ENCODE measurements around the gene VEPH1.

DNA sequence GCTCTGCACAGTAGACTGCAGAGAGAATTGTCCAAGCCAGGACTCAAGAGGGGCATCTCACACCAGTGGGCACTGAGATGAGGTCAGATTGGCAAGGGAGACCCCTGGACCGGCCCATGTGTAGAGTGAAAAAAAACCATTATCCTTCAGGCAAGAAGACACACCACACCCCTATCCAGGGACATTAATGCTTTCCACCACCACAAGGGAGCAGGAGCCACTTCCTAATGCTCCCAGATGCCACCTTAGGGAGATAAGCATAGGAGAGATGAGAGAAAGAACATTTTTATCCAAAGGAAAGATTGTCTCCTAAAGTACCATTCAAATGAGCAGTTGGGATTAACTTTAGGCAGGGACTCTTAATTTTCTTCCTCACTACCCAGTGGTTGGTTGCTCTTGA is 176.2 kb downstream of the VEPH1 start:
- TF ChIP-seq, protein P1, sequence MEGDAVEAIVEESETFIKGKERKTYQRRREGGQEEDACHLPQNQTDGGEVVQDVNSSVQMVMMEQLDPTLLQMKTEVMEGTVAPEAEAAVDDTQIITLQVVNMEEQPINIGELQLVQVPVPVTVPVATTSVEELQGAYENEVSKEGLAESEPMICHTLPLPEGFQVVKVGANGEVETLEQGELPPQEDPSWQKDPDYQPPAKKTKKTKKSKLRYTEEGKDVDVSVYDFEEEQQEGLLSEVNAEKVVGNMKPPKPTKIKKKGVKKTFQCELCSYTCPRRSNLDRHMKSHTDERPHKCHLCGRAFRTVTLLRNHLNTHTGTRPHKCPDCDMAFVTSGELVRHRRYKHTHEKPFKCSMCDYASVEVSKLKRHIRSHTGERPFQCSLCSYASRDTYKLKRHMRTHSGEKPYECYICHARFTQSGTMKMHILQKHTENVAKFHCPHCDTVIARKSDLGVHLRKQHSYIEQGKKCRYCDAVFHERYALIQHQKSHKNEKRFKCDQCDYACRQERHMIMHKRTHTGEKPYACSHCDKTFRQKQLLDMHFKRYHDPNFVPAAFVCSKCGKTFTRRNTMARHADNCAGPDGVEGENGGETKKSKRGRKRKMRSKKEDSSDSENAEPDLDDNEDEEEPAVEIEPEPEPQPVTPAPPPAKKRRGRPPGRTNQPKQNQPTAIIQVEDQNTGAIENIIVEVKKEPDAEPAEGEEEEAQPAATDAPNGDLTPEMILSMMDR (IDR thresholded peaks at IDR 0.05): no peak
- no peak for TF ChIP-seq POLR2A (IDR thresholded peaks at IDR 0.05)
